Raji (cell line): Measurements from ENCODE around the gene SLC6A20.

Source experiments
- POLR2A ChIP-seq: IDR thresholded peaks from 2 replicates; pipeline ENCODE4 v1.6.1; 2011; ENCODE audit warnings: low read depth, low read length, control low read depth; ENCODE audit not compliant: insufficient read depth

Gene SLC6A20

DNA sequence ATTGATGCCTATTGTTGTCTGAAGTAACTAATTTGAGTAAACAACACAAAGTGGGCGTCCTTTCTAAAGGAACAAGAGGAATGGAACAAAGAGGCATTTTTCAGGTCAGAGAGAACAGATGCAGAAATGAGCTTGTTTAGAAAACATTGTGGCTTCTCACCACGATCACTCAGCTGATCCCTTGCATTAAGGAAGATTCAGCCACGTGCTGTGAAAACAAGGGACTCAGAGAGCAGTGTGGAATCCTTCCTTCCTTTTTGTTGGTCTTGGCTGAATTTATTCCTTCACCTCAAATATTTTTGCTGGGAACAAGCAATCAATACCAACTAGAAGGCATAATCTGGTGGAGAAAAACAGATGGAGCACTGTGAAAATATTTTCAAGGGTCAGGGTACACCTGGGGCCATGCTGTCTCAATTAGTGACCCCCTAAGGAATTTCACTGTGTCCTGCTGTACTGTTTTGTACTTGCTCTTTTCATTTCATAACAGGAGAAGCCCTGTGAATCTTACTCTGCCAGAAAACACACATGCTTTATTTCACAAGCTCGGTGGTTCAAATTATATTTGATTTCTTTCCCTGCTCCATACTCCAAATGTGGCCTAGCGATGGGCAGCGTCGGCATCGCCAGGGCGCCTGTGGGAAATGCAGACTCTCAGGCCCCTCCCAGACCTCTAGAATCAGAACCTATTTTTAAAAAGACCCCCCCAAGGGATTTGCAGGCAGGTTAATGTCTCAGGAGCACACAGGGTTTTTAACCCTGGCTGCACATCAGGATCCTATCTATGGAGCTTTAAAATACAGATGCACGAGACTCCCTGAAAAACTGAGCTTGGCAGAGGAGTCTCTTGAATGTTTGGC, 11.6 kb upstream of the SLC6A20 start:
- TF ChIP-seq POLR2A: no peak

DNA sequence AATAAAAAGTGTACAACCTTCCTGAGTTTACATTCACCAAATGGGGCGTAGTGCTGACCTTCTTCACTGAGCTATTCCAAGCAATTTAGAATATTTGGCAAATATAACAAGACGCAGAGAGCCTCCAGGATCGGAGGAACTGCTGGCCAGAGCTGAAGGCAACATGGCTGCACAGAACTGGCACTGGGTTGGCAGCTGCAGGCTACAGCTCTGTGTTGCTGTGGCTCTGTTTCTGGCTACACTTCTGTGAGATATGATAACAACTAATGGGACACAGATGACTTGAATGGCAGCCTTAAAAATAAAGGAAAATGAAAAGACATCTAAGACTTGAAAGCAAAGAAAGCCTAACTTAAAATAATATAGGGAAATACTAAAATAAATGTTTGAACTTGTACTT, 10.8 kb upstream of the SLC6A20 start:
- no peak for TF ChIP-seq POLR2A

- no peak for TF ChIP-seq POLR2A
Observed at GRCh38 chr3:45806072-45806471, 9.7 kb upstream of the SLC6A20 start.

DNA sequence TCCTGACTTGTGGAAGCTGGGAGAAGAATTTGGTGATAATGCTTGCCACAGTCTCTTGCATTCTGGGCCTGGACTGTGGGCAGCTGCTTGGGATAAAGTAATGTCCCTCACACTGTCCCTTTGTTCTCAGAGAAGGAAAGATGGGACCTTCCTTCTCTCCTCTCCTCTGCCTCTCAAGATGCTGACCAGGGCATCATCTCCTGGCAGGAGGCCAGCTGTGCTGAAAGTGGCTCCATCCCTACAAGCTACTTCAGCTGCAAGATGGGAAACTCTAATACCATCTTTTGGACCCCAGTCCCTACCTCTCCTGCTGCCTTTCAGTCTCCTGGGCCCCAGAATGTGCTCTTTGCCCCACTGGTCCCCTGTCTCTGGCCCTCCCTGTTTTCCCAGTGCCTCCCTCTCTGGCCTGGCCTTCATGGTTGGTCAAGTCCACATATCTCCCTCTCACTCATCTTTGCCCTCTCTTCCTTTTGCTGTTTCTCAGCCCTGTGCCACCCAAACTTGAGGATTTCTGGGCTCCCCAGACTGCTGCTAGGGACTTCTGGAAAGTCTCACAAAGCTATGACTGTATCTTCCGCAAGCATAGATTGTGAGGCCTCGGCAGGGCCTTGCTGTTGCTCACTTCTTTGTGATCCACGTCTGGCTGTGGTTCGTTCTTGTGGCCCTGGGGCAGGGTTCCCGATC, 7.1 kb upstream of the SLC6A20 start:
- no peak for TF ChIP-seq POLR2A

GRCh38 chr3:45802146-45802545, 5.8 kb upstream of the SLC6A20 start:
- TF ChIP-seq POLR2A: no peak

GRCh38 chr3:45800611-45801010, 4.3 kb upstream of the SLC6A20 start:
- no peak for TF ChIP-seq POLR2A

GRCh38 chr3:45799586-45799985, 3.2 kb upstream of the SLC6A20 start:
- no peak for TF ChIP-seq POLR2A

DNA sequence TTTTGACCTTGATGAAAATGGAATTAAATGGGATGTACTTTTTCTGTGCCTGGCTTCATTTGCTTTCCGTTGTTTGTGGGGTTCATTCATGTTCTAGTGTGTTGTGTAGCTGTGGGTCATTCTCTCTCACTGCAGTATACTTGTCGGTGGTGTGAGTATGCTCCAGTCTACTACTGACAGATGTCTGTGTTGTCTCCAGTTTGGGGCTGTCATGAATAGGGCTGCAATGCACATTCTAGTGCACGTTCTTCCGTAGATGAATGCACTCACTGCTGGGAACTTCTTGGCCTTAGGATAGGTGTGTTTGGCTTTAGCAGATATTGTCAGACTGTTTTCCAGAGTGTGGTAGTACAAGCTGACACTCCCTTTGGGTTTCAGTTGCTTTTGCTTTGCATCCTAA, 1.7 kb upstream of the SLC6A20 start:
- TF ChIP-seq POLR2A: no peak

- TF ChIP-seq POLR2A: no peak
Observed at GRCh38 chr3:45796902-45797637, 734 bp upstream of the SLC6A20 start.

DNA sequence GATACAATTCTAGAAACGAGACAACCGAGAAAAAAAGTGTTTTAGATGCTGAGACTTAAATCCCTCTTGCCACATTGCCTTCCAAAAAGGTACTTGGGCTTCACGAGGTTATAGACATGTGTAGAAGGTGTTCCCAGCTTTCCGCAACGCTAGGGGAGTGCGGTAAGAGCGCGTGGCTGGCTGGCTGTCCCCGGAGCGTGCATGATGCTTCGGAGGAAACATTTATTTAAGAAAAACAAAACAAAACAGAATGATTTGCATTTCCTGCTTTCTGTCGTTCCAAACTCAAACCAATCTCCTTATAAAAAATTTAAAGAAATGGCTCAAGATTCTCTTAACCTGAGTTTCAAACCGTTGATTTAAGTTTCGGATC, 841 bp downstream of the SLC6A20 start:
- no peak for TF ChIP-seq POLR2A

DNA sequence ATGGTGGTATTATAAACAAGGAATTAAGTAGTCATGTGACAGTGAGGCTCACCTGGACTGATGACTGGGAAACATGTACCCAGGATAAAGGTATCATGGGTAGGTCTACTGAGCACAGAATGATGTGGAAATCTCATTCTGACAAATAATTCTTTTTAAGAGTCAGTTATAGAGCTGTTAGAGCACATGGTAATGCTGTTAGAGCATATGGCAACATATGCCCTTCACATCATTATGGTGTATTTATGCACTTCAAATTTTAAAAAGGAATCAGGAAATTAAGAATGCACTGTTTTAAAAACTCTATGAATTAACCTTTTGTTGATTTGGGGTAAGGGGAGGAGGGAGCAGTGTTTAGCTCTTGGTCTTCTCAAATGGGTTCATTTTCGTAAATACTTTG, 1.7 kb downstream of the SLC6A20 start:
- no peak for TF ChIP-seq POLR2A

DNA sequence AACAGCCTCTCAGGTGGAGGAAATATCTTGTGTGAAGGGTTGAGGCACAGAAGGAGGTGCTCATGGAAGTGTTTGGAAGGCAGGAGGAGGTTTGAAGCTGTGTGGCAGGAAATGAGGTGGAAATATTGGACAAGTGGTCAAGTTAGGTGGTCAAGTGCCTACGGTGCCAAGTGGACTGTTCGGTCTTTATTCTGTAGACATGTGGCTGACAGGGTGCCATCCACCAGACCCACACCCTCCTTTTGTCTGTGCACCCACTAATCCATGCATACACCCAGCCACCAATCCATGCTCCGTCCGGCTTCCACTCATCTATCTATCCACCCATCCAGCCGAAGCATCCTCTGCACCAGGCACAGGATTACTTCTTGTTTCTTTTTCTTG, 2.2 kb downstream of the SLC6A20 start:
- TF ChIP-seq POLR2A: no peak

GRCh38 chr3:45793482-45794176, 2.7 kb downstream of the SLC6A20 start:
- no peak for TF ChIP-seq POLR2A

DNA sequence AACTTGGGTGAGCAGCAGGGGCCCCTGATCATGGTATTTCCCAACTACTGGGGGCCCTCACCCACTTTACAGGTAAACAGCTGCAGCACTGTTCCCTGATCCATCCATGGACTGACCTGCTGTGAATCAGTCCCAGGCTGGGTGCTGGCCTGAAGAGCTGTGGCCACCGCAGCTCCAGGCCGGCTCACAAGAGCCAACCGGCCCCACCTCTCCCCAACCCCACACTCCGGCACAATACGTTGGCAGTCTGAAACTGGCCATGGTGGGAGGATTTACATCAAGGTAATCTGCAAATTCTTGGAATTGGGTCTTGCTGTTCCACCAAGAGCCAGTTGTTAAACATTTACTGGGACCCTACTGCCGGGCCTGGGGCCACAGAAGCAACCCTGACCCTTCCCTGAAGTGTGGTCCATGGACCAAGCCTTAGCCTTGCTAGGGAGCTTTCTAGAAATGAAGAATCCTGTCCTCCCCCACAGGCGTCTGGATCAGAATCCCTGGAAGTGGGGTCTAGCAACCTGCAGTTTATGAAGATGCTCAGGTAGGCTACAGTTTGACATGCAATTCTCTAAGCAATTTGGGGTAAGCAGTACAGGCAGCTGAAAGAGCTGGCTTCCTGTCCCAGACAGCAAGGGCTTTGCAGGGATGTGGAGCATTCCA, 3.7 kb downstream of the SLC6A20 start:
- TF ChIP-seq POLR2A: no peak

DNA sequence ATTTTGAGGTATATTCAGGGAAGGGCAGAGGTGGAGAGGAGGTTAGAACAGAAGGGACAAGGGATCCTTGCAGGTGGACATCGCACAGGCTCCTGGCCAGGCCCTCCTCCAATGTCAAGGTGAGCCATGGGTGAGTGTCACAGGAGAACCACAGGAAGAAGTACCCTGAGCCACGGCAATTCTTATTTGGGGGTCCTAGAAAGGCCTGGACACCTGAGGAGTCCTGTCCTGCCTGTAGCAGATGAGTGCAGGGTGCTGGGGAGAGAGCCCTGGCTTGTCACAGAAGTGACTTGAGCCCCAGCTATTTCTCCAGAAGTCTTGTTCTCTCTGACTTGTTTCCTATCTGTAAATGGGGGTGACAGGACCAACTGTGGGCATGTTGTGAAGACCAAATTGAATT, 4.3 kb downstream of the SLC6A20 start:
- TF ChIP-seq POLR2A: no peak
